MM.1S (cell line): ENCODE measurements around the gene NTRK3.

Experiments used
- EZH2phosphoT487 ChIP-seq: fragments of 300-600 bp; sonication (generic); IDR thresholded peaks from 2 replicates; pipeline ENCODE4 v1.6.1; 2018; ENCODE audit warnings: antibody characterized with exemption, low read length
- TF ChIP-seq, protein P1 (sequence below): fragments of 300-600 bp; sonication (generic); IDR thresholded peaks from 2 replicates; pipeline ENCODE4 v1.5.1; 2016; ENCODE audit warnings: antibody characterized with exemption, low read length, mixed read lengths

- TF ChIP-seq, protein P1, sequence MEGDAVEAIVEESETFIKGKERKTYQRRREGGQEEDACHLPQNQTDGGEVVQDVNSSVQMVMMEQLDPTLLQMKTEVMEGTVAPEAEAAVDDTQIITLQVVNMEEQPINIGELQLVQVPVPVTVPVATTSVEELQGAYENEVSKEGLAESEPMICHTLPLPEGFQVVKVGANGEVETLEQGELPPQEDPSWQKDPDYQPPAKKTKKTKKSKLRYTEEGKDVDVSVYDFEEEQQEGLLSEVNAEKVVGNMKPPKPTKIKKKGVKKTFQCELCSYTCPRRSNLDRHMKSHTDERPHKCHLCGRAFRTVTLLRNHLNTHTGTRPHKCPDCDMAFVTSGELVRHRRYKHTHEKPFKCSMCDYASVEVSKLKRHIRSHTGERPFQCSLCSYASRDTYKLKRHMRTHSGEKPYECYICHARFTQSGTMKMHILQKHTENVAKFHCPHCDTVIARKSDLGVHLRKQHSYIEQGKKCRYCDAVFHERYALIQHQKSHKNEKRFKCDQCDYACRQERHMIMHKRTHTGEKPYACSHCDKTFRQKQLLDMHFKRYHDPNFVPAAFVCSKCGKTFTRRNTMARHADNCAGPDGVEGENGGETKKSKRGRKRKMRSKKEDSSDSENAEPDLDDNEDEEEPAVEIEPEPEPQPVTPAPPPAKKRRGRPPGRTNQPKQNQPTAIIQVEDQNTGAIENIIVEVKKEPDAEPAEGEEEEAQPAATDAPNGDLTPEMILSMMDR = no peak
- TF ChIP-seq EZH2phosphoT487 = no peak
These were observed 427.9 kb downstream of the NTRK3 start for GRCh38 chr15:87828608-87829007.
